ENCODE measurements around the gene CHRNA3. TPM values are rescaled to one million over a fixed set of nuclear protein-coding genes. Genes with fewer than 3 reads are reported as not detected.

CHRNA3 gene
- total RNA-seq, 1 donor from 2014 or later: 0.38 TPM

DNA sequence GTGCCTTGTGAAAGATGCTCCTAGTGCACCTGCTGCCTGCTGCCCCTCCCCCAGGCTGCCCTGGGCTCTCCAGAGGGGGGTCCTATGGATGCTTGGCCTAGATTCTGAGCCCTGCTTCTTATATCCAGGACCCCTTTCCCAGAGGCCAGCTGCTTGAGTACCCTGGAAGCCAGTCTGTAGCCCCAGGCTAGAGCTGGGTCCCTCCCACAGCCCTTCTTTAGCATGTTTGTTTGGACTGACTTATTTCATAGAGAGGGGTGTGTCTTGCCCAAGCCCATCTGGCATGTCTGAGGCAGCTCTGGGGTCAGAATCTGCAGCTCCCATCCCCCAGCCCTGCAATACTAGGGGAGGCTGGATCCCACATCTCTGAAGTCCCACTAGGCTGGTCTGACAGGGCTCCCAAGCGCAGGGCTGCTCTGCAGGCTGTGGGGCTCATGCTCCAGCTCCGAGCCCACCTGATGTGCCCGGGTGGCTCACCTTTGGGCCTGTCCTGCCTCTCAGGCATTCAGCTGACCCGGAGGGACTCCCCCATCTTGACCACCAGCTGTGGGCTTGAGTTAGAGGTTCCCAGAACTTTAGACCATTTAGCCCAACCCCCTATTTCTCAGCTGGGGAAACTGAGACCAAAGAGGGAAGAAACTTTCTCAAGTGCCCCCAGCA lies 17.1 kb upstream of the CHRNA3 start:
- DNase-seq (ENCODE audit: extremely low spot score, unreplicated experiment): no peak
- Mint-ChIP-seq H3K27ac (ENCODE audit: unreplicated experiment) (no peak overlapping the region), H3K9me3 (ENCODE audit: unreplicated experiment) (peaks cover 3% of the 10 kb centered on the region), H3K4me3 (ENCODE audit: unreplicated experiment) (no peak overlapping the region), H3K27me3 (ENCODE audit: unreplicated experiment) (peaks cover 29% of the 10 kb centered on the region), H3K36me3 (ENCODE audit: unreplicated experiment) (peaks cover 2% of the 10 kb centered on the region), H3K4me1 (ENCODE audit: unreplicated experiment) (peaks cover 8% of the 10 kb centered on the region)
- TF ChIP-seq, protein P1, sequence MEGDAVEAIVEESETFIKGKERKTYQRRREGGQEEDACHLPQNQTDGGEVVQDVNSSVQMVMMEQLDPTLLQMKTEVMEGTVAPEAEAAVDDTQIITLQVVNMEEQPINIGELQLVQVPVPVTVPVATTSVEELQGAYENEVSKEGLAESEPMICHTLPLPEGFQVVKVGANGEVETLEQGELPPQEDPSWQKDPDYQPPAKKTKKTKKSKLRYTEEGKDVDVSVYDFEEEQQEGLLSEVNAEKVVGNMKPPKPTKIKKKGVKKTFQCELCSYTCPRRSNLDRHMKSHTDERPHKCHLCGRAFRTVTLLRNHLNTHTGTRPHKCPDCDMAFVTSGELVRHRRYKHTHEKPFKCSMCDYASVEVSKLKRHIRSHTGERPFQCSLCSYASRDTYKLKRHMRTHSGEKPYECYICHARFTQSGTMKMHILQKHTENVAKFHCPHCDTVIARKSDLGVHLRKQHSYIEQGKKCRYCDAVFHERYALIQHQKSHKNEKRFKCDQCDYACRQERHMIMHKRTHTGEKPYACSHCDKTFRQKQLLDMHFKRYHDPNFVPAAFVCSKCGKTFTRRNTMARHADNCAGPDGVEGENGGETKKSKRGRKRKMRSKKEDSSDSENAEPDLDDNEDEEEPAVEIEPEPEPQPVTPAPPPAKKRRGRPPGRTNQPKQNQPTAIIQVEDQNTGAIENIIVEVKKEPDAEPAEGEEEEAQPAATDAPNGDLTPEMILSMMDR (IDR thresholded peaks at IDR 0.05): no peak

DNA sequence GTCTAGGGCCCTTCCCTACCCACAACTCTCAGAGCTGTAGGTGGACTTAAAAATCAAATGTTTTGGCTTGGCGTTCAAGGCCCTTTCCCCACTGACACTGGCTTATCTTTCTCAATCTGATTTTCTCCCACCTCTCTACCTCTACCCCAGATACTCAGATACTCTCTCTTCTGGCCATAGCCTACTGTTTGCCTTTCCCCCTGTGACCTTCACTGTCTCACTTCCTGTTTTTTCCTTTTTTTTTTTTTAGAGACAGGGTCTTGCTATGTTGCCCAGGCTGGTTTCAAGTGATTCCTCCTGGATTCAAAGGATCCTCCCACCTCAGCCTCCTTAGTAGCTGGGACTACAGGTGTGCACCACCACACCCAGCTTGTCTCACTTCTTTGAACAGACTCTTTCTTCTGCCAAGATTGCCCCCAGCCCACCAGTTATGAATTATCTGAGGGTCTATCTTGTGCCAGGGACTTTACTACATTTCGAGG lies 15.6 kb upstream of the CHRNA3 start:
- H3K4me1 Mint-ChIP-seq (ENCODE audit: unreplicated experiment): peaks cover 6% of the 10 kb centered on the region
- peaks cover 34% of the 10 kb centered on the region for H3K27me3 Mint-ChIP-seq (ENCODE audit: unreplicated experiment)
- no peak overlapping the region for H3K4me3 Mint-ChIP-seq (ENCODE audit: unreplicated experiment)
- peaks cover 2% of the 10 kb centered on the region for H3K36me3 Mint-ChIP-seq (ENCODE audit: unreplicated experiment)
- no peak for DNase-seq (ENCODE audit: extremely low spot score, unreplicated experiment)
- H3K27ac Mint-ChIP-seq (ENCODE audit: unreplicated experiment): no peak overlapping the region
- peaks cover 3% of the 10 kb centered on the region for H3K9me3 Mint-ChIP-seq (ENCODE audit: unreplicated experiment)
- TF ChIP-seq, protein P1 (IDR thresholded peaks at IDR 0.05): no peak

DNA sequence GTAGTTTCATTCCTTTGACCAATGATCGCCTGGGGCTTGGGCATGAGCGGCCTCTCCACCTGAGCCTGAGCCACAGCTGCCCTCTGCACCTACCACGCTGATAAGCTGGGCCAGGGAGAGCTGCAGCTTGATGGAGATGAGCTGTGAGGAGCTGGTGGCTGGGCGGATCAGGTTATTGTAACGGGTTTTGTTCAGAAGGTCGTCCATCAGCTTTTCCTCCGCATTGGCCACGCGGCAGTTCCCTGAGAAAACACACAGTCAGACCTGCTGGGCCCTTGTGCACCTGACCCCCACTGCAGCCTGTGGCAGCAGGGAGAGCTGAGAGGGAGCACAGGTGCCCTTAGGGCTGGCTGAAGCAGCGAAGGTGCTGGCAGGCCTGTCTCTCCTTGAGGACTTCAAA lies 14.6 kb upstream of the CHRNA3 start:
- no peak overlapping the region for H3K27ac Mint-ChIP-seq (ENCODE audit: unreplicated experiment)

DNA sequence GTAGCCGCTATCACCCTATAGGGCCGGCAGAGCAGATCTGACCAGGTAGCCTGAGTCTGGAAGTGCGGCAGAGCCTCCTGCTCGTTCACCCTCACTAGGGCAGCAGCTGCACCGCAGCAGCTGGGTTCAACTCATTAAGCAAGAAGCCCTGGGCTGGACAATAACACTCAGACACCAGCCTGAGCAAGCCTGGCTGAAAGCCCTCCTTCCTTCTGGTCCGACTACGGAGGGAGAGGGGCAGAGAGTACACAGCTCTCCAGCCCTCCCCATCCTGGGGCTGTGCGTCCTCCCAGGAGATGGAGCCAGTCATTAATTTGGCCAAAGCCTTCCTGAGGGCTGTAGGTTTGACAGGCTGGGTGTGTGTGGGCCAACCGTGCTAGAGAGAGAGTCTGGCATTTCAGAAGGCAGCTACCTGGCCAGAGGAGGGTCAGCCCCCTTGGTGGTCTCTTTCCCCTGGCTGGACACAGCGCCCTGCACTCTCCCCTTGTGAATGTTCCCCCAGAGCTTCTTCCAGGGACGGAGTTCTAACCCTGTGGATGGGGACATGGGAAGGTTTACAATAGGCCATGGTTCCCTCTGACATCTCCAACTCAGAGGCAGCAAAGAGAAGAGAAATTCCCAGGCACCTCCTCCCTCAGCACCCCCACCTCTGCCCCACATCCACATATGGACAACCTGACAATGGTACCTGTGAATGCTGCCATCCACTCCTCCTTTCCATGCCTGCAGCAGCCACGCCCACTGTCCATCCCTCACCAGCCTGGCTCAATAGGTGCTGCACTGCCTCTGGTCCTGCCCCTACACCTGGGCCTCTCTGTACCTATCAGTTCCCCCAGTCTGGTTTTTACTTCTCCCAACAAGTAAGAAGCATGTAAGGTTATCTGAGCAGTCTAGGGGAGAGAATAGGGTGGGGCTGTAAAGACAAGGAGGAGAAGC lies 13.7 kb upstream of the CHRNA3 start:
- Mint-ChIP-seq H3K36me3 (ENCODE audit: unreplicated experiment) (peaks cover 2% of the 10 kb centered on the region), H3K27ac (ENCODE audit: unreplicated experiment) (no peak overlapping the region), H3K27me3 (ENCODE audit: unreplicated experiment) (peaks cover 37% of the 10 kb centered on the region), H3K4me3 (ENCODE audit: unreplicated experiment) (no peak overlapping the region), H3K9me3 (ENCODE audit: unreplicated experiment) (peaks cover 3% of the 10 kb centered on the region), H3K4me1 (ENCODE audit: unreplicated experiment) (no peaks in the 10 kb centered on the region)
- TF ChIP-seq, protein P1 (IDR thresholded peaks at IDR 0.05): no peak
- DNase-seq (ENCODE audit: extremely low spot score, unreplicated experiment): no peak

More for the DNA sequence above, 14.6 kb upstream of the CHRNA3 start:
- peaks cover 2% of the 10 kb centered on the region for H3K36me3 Mint-ChIP-seq (ENCODE audit: unreplicated experiment)
- no peak for DNase-seq (ENCODE audit: extremely low spot score, unreplicated experiment)
- TF ChIP-seq, protein P1 (IDR thresholded peaks at IDR 0.05): no peak
- no peak overlapping the region for H3K4me3 Mint-ChIP-seq (ENCODE audit: unreplicated experiment)
- H3K27me3 Mint-ChIP-seq (ENCODE audit: unreplicated experiment): peaks cover 33% of the 10 kb centered on the region
- no peaks in the 10 kb centered on the region for H3K4me1 Mint-ChIP-seq (ENCODE audit: unreplicated experiment)
- H3K9me3 Mint-ChIP-seq (ENCODE audit: unreplicated experiment): peaks cover 3% of the 10 kb centered on the region

DNA sequence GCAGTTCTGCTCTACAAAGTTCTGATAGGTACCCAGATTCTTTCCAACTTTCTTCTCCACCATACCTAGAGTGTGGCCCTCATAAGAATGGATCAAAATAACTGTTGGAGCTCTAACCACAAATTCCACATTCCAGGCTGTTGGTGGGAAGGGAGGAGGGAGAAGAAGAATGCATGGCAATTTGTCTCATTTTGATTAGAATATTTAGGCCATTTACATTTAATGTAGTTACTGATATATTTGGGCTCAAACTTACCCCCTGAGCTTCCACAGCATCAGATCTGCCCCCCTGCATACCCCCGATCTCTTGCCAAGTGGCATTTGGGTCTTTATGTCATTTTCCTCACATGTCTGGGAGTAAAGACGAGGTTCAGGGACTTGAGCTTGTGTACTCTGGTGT lies 12.6 kb upstream of the CHRNA3 start:
- Mint-ChIP-seq H3K27ac (ENCODE audit: unreplicated experiment) (no peak overlapping the region), H3K4me1 (ENCODE audit: unreplicated experiment) (no peaks in the 10 kb centered on the region), H3K4me3 (ENCODE audit: unreplicated experiment) (no peak overlapping the region), H3K27me3 (ENCODE audit: unreplicated experiment) (peaks cover 48% of the 10 kb centered on the region), H3K9me3 (ENCODE audit: unreplicated experiment) (peaks cover 3% of the 10 kb centered on the region), H3K36me3 (ENCODE audit: unreplicated experiment) (peaks cover 2% of the 10 kb centered on the region)
- TF ChIP-seq, protein P1 (IDR thresholded peaks at IDR 0.05): no peak
- DNase-seq (ENCODE audit: extremely low spot score, unreplicated experiment): no peak
